Hepatic stellate cell (primary cell): ENCODE data around the gene PRUNE2.

Source experiments
- DNase-seq: peaks from one replicate; pipeline ENCODE4 v3.0.0; 2011; ENCODE audit warnings: low spot score

Gene PRUNE2

DNA sequence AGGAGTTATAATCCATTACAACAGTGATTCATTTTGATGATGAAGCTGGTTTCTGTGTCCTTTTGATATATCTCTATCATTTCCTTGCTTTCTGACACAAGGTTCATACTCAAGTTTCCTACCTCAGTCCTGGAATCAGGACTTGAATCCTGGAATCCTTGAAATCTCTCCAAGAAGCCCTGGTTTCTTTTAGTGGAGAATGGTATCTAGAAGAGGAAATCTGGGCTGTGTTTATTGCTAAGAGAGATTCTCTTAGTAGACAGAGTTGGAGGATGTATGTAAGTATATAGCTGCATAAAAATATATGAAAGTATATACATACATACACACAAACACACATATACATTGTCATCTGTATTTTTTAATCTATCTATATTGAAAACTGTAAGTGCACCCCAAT, 332.5 kb downstream of the PRUNE2 start:
- no peak for DNase-seq

- DNase-seq = no peak
Measured at GRCh38 chr9:76572151-76572550, 333.8 kb downstream of the PRUNE2 start.

DNA sequence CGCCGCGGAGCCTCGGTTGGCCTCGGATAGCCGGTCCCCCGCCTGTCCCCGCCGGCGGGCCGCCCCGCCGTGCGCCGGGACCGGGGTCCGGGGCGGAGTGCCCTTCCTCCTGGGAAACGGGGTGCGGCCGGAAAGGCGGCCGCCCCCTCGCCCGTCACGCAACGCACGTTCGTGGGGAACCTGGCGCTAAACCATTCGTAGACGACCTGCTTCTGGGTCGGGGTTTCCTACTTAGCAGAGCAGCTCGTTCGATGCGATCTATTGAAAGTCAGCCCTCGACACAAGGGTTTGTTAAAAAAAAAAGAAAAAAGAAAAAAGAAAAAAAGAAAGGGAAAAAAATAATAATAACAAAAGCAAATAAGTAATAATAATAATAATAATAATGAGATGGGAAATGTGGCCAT, 334.2 kb downstream of the PRUNE2 start:
- DNase-seq = no peak

- DNase-seq = peak; percentile 22
Measured at GRCh38 chr9:76571288-76571687, 334.6 kb downstream of the PRUNE2 start.

DNA sequence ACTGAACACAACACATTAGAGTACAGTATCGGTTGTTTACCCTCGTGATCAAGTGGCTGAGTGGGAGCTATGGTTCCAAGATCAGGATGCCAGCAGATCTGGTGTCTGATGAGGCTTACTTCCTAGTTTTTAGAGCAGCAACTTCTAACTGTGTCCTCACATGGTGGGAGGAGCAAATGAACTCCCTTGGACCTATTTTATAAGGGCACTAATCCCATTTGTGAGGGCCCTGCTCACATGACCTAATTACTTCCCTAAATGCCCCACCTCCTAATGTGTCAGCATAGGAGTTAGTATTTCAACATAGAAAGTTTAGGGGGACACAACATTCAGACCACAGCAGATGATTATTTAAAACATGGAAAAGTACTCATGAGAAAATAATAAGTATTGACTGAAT, 335.1 kb downstream of the PRUNE2 start:
- no peak for DNase-seq

DNA sequence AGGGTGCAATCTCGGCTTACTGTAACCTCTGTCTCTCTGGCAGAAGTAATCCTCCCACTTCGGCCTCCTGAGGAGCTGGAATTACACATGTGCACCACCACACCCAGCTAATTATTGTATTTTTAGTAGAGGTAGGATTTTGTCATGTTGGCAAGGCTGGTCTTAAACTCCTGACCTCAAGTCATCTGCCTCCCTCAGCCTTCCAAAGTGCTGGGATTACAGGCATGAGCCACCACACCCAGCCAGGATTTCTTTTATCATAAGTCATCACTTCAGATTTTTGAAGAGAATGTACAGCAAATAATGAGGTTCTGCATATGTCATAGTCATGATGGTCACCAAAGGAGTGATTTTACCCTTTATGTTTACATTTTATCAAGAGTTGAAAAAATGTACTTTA, 338.8 kb downstream of the PRUNE2 start:
- DNase-seq = no peak

GRCh38 chr9:76564297-76564696, 341.6 kb downstream of the PRUNE2 start:
- DNase-seq = no peak

- DNase-seq = no peak
Measured at GRCh38 chr9:76562511-76562911, 343.4 kb downstream of the PRUNE2 start.

DNA sequence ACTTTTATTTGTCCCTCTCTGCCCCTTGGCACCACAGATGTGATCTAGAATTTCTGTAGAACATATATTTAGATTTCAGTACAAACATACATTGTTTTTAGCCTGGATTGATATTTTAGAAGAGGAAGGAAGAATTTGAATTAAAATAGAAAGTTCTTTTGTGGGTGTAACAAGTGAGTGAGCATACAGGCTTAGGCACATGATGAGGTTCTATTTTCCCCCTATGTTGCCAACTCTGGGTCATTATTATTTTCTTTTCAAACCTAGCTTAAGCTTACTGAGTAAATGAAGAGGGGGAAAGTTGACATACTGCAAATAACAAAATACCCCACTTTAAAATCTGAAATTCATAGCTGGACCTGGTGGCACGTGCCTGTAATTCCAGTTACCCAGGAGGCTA, 344.0 kb downstream of the PRUNE2 start:
- DNase-seq = no peak
